ENCODE measurements around the gene SF3B1.
"Not testable (repeated sequence)": the region's sequence is repeated elsewhere in the genome, so short reads cannot be mapped to it uniquely, and the experiment has no call there.

The SF3B1 gene

DNA sequence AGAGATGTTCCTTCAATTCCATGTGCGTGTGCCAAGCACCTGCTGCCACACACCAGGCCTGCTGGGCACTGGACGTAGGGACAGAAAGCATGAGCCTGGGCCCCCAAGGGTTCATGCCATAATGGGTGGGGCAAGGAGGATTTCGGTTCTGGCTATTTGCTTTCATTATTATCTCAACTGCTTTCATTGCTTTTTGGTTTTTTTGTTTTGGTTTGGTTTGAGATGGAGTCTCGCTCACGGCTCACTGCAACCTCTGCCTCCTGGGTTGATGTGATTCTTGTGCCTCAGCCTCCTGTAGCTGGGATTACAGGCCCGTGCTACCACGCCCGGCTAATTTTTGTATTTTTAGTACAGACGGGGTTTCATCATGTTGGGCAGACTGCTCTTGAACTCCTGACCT lies 57.2 kb downstream of the SF3B1 start:
- no peaks in the 10 kb centered on the region for H3K36me3 ChIP-seq (ENCODE audit: control insufficient read depth, low read depth, low read length)

DNA sequence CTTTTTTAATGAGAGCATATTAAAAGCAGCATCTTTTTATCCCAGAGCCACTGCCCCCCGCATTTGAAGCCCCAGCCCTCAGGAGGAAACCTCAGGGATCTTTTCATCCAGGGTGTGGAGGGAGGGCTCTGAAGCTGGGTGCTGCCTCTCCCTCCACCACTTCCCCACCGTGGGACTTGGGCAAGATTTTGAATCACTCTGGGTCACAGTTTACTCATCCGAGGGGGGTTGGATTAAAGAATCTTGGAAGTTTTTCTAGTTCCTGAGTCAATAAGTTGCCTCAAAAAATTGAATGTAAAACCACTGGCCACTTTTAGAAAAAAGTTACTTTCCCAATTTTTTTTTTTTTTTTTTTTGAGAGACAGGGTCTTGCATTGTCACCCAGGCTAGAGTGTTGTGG lies 62.2 kb downstream of the SF3B1 start:
- Histone ChIP-seq H3K9ac (ENCODE audit: low read length) (no peak overlapping the region), H3K9me3 (ENCODE audit: control insufficient read depth, low read depth, low read length) (no peaks in the 10 kb centered on the region), H3K27me3 (ENCODE audit: control insufficient read depth, insufficient read depth, low read length) (no peaks in the 10 kb centered on the region), H3K4me1 (ENCODE audit: control insufficient read depth, low read depth, low read length) (no peaks in the 10 kb centered on the region), H3K27ac (ENCODE audit: low read length) (no peak overlapping the region), H3K36me3 (ENCODE audit: control insufficient read depth, low read depth, low read length) (no peaks in the 10 kb centered on the region), H3K4me3 (ENCODE audit: low read length) (no peak overlapping the region)

More for the DNA sequence above, 57.2 kb downstream of the SF3B1 start:
- no peak overlapping the region for H3K9ac ChIP-seq (ENCODE audit: low read length)
- no peaks in the 10 kb centered on the region for H3K4me1 ChIP-seq (ENCODE audit: control insufficient read depth, low read depth, low read length)
- no peak overlapping the region for H3K4me3 ChIP-seq (ENCODE audit: low read length)
- no peak overlapping the region for H3K27ac ChIP-seq (ENCODE audit: low read length)
- no peaks in the 10 kb centered on the region for H3K27me3 ChIP-seq (ENCODE audit: control insufficient read depth, insufficient read depth, low read length)
- no peaks in the 10 kb centered on the region for H3K9me3 ChIP-seq (ENCODE audit: control insufficient read depth, low read depth, low read length)

DNA sequence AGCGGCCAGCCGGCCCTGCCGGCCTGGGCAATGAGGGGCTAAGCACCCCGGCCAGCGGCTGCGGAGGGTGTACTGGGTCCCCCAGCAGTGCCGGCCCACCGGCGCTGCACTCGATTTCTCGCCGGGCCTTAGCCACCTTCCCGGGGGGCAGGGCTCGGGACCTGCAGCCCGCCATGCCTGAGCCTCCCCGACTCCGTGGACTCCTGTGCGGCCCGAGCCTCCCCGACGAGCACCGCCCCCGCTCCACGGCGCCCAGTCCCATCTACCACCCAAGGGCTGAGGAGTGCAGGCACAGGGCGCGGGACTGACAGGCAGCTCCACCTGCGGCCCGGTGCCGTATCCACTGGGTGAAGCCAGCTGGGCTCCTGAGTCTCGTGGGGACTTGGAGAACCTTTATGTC lies 64.2 kb downstream of the SF3B1 start:
- not testable (repeated sequence) for H3K9ac ChIP-seq (ENCODE audit: low read length); H3K4me1 ChIP-seq (ENCODE audit: control insufficient read depth, low read depth, low read length); H3K27ac ChIP-seq (ENCODE audit: low read length); H3K27me3 ChIP-seq (ENCODE audit: control insufficient read depth, insufficient read depth, low read length); H3K4me3 ChIP-seq (ENCODE audit: low read length); H3K9me3 ChIP-seq (ENCODE audit: control insufficient read depth, low read depth, low read length); H3K36me3 ChIP-seq (ENCODE audit: control insufficient read depth, low read depth, low read length)

DNA sequence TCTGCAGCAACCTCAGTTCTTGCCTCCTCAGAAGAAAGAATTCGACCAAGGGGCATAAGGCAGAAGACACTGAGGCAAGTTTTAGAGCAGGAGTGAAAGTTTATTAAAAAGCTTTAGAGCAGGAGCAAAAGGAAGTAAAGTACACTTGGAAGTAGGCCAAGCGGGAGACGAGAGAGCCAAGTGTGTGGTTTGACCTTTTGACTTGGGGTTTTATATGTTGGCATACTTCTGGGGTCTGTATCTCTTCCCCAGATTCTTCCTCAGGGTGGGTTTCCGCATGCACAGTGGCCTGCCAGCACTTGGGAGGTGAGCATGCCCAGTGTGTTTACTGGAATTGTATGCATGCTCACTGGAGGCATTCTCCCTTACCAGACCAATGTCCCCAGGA lies 64.9 kb downstream of the SF3B1 start:
- Histone ChIP-seq H3K36me3 (ENCODE audit: control insufficient read depth, low read depth, low read length) (no peaks in the 10 kb centered on the region), H3K27ac (ENCODE audit: low read length) (no peak overlapping the region), H3K27me3 (ENCODE audit: control insufficient read depth, insufficient read depth, low read length) (no peaks in the 10 kb centered on the region)

DNA sequence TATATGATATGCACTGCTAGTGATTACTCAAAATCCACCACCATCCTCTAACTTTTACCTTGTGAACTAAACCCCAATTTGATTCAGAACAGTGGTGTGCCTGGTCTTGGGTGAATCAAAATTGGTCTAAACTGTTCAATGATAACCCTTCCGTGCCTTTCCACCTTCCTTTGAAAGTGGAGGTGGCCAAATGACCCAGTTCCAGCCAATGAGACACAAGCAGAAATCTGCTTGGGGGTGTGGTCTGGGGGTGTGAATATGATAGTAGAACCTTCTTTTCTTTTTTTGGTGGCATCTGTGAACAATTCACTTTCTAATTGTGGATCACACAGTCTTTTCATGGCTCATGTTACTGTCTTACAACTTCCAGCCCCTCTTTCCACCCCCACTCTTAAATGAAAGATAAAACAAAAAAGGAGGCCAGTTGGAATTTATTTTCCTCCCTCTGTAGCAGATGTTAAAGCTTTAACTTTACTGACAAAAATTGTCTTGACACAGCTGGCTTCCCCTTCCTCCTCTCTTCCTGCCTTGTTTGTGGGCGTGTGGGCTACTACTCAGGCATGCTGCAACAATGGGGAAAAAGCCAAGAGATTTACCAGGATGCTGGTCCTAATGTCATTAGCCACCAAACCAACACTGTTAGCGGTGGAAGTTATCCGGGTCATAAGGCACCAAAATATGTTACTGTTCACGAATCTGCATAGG lies 65.4 kb downstream of the SF3B1 start:
- H3K9ac ChIP-seq (ENCODE audit: low read length) = no peak overlapping the region
- no peaks in the 10 kb centered on the region for H3K36me3 ChIP-seq (ENCODE audit: control insufficient read depth, low read depth, low read length)
- H3K27ac ChIP-seq (ENCODE audit: low read length) = no peak overlapping the region
- no peaks in the 10 kb centered on the region for H3K27me3 ChIP-seq (ENCODE audit: control insufficient read depth, insufficient read depth, low read length)
- H3K9me3 ChIP-seq (ENCODE audit: control insufficient read depth, low read depth, low read length) = no peaks in the 10 kb centered on the region
- H3K4me1 ChIP-seq (ENCODE audit: control insufficient read depth, low read depth, low read length) = no peaks in the 10 kb centered on the region
- H3K4me3 ChIP-seq (ENCODE audit: low read length) = no peak overlapping the region

More for the DNA sequence above, 64.9 kb downstream of the SF3B1 start:
- H3K9ac ChIP-seq (ENCODE audit: low read length) = no peak overlapping the region
- H3K4me1 ChIP-seq (ENCODE audit: control insufficient read depth, low read depth, low read length) = no peaks in the 10 kb centered on the region
- H3K9me3 ChIP-seq (ENCODE audit: control insufficient read depth, low read depth, low read length) = no peaks in the 10 kb centered on the region
- no peak overlapping the region for H3K4me3 ChIP-seq (ENCODE audit: low read length)

DNA sequence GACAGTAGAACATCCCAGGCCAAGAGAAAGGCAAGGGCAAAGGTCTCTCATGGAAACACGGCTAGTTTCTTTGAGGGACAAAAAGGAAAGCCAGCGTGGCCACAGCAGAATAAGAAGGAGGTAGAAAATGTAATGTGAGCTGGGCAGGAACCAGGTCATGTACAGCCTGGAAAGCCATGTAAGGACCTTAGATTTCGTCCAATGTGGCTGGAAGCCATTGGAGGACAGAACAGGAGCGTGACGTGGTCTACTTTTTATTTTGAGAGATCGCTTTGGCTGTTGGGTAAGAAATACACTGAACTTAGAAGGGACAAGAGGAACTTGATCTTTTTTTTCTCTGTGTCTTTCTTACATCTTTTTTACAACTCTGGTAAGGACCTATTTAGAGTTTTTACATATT lies 66.4 kb downstream of the SF3B1 start:
- no peak overlapping the region for H3K9ac ChIP-seq (ENCODE audit: low read length)
- H3K9me3 ChIP-seq (ENCODE audit: control insufficient read depth, low read depth, low read length) = no peaks in the 10 kb centered on the region
- H3K4me1 ChIP-seq (ENCODE audit: control insufficient read depth, low read depth, low read length) = no peaks in the 10 kb centered on the region
- no peak overlapping the region for H3K4me3 ChIP-seq (ENCODE audit: low read length)
- H3K27ac ChIP-seq (ENCODE audit: low read length) = no peak overlapping the region
- H3K27me3 ChIP-seq (ENCODE audit: control insufficient read depth, insufficient read depth, low read length) = no peaks in the 10 kb centered on the region
- no peaks in the 10 kb centered on the region for H3K36me3 ChIP-seq (ENCODE audit: control insufficient read depth, low read depth, low read length)

DNA sequence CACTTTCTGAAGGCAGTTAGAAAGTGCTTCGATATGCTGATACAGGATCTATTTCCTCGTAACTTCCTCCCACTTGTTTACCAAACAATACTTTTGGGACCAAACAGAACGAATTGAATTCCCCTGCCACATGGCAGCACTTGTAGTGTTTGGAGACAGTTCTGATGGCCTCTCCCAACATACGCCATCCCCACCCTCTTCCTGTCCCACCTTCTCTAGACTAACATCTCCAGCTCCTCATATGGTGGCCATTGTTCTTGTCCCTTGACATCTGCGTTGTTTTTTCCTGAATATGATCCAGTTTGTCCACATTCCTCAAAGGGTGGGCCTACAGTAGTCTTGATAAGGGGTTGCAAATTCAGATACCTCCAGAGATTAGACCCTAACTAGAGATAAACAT lies 70.8 kb downstream of the SF3B1 start:
- no peaks in the 10 kb centered on the region for H3K36me3 ChIP-seq (ENCODE audit: control insufficient read depth, low read depth, low read length)
- no peaks in the 10 kb centered on the region for H3K27me3 ChIP-seq (ENCODE audit: control insufficient read depth, insufficient read depth, low read length)
- H3K9ac ChIP-seq (ENCODE audit: low read length) = no peak overlapping the region
- H3K9me3 ChIP-seq (ENCODE audit: control insufficient read depth, low read depth, low read length) = no peaks in the 10 kb centered on the region
- no peak overlapping the region for H3K27ac ChIP-seq (ENCODE audit: low read length)
- no peak overlapping the region for H3K4me3 ChIP-seq (ENCODE audit: low read length)
- no peaks in the 10 kb centered on the region for H3K4me1 ChIP-seq (ENCODE audit: control insufficient read depth, low read depth, low read length)

DNA sequence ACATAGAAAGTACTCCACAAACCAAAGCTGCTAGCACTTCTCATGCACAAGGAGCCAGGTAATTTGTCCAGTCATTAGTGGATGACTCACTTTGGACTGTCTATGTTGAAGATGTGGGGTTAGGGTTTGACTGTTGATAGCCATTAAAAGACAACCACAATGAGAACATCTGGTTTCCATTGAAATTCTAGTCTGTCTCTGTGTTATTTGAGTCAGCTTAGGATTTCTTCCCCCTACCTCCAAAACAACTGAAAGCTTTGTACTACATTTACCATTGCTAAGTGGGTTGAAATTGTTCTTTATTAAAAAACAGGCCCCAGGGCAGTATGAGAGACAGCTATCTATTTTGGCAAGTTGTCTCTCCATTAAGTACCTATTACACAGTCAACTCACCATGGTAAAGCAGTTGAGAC lies 74.1 kb downstream of the SF3B1 start:
- Histone ChIP-seq H3K4me3 (ENCODE audit: low read length) (no peak overlapping the region), H3K27me3 (ENCODE audit: control insufficient read depth, insufficient read depth, low read length) (no peaks in the 10 kb centered on the region), H3K9me3 (ENCODE audit: control insufficient read depth, low read depth, low read length) (no peaks in the 10 kb centered on the region), H3K9ac (ENCODE audit: low read length) (no peak overlapping the region), H3K27ac (ENCODE audit: low read length) (no peak overlapping the region), H3K36me3 (ENCODE audit: control insufficient read depth, low read depth, low read length) (no peaks in the 10 kb centered on the region), H3K4me1 (ENCODE audit: control insufficient read depth, low read depth, low read length) (no peaks in the 10 kb centered on the region)

DNA sequence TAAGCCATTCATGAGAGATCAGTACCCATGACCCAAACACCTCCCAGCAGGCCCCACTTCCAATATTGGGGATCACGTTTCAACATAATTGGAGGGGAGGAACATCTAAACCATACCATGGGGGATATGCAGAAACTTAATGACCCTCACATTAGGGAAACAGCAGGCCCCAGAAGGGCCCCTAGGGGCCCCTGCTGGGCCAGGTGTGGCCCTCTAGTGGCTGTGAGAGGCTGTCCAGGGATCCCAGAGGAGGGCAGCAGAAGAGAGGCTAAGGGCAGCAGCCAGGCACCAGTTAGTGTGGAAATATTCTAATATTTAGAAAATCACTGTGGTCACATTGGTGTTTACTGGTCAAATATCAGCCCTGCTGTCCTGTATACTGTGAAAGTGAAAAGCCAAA lies 75.0 kb downstream of the SF3B1 start:
- Histone ChIP-seq H3K27me3 (ENCODE audit: control insufficient read depth, insufficient read depth, low read length) (no peaks in the 10 kb centered on the region), H3K36me3 (ENCODE audit: control insufficient read depth, low read depth, low read length) (no peaks in the 10 kb centered on the region), H3K4me3 (ENCODE audit: low read length) (no peak overlapping the region), H3K9me3 (ENCODE audit: control insufficient read depth, low read depth, low read length) (no peaks in the 10 kb centered on the region), H3K27ac (ENCODE audit: low read length) (no peak overlapping the region), H3K9ac (ENCODE audit: low read length) (no peak overlapping the region), H3K4me1 (ENCODE audit: control insufficient read depth, low read depth, low read length) (no peaks in the 10 kb centered on the region)

DNA sequence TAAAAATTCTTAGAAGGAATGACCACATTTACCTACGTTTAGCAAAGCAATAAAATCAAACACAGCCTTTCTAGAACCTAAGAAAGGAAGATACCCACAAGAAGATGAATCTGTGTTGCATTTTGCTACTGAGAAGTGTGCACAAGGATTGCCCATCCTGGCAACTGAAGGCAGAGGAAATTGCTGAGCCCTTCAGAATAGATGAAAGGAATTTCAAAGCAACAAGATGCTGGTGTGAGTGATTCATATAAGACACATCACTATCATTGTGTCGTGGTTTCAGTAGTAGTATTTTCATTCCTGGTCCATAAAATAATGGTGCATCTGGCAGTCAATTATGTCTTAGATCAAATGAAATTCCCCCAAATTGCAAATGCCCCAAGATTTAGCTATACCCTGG lies 75.9 kb downstream of the SF3B1 start:
- H3K27me3 ChIP-seq (ENCODE audit: control insufficient read depth, insufficient read depth, low read length) = no peaks in the 10 kb centered on the region
- no peak overlapping the region for H3K9ac ChIP-seq (ENCODE audit: low read length)
- H3K4me1 ChIP-seq (ENCODE audit: control insufficient read depth, low read depth, low read length) = no peaks in the 10 kb centered on the region
- H3K36me3 ChIP-seq (ENCODE audit: control insufficient read depth, low read depth, low read length) = no peaks in the 10 kb centered on the region
- H3K27ac ChIP-seq (ENCODE audit: low read length) = no peak overlapping the region
- no peaks in the 10 kb centered on the region for H3K9me3 ChIP-seq (ENCODE audit: control insufficient read depth, low read depth, low read length)
- no peak overlapping the region for H3K4me3 ChIP-seq (ENCODE audit: low read length)

DNA sequence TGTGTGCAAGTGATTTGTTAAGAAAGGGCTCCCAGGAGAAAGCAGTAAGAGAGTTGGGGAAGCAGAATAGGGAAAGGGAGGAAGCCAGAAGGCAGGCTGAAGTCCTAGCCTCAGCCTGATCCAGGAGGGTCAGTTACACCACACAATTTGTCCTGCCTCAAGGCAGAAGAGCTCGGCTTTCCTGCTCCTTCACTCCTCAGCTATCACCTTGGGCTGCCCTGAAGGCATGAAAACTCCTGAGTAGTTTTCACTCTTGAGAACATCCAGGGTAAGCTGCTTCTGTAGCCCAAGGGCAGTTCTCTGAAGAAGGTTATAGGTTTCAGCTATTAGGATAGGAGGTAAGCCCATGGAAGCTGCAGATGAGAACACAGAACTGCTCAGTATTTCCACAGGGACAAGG lies 76.8 kb downstream of the SF3B1 start:
- Histone ChIP-seq H3K4me1 (ENCODE audit: control insufficient read depth, low read depth, low read length) (no peaks in the 10 kb centered on the region), H3K9me3 (ENCODE audit: control insufficient read depth, low read depth, low read length) (no peaks in the 10 kb centered on the region), H3K4me3 (ENCODE audit: low read length) (no peak overlapping the region), H3K36me3 (ENCODE audit: control insufficient read depth, low read depth, low read length) (no peaks in the 10 kb centered on the region), H3K27me3 (ENCODE audit: control insufficient read depth, insufficient read depth, low read length) (no peaks in the 10 kb centered on the region), H3K9ac (ENCODE audit: low read length) (no peak overlapping the region), H3K27ac (ENCODE audit: low read length) (no peak overlapping the region)

DNA sequence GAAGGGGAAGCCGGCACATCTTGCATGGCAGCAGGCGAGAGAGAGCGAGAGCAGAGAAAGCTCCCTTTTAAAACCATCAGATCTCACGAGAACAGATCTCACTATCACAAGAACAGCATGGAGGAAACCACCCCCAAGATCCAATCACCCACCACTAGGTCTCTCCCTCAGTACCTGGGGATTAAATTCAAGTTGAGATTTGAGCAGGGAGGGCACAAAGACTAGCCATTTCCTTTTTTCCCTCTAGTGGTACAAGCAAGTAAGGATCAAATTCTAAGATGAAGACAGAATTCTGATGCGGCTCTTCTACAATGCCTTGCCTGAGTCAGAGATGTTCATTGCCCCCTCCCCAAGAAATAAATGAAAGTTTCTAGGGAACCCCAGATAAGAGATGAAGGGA lies 78.7 kb downstream of the SF3B1 start:
- no peak overlapping the region for H3K4me3 ChIP-seq (ENCODE audit: low read length)
- H3K27me3 ChIP-seq (ENCODE audit: control insufficient read depth, insufficient read depth, low read length) = no peaks in the 10 kb centered on the region
- no peak overlapping the region for H3K27ac ChIP-seq (ENCODE audit: low read length)
- H3K9ac ChIP-seq (ENCODE audit: low read length) = no peak overlapping the region
- no peaks in the 10 kb centered on the region for H3K4me1 ChIP-seq (ENCODE audit: control insufficient read depth, low read depth, low read length)
- H3K9me3 ChIP-seq (ENCODE audit: control insufficient read depth, low read depth, low read length) = no peaks in the 10 kb centered on the region
- no peaks in the 10 kb centered on the region for H3K36me3 ChIP-seq (ENCODE audit: control insufficient read depth, low read depth, low read length)

Data from iPS-18a (cell line).